Endothelial cell (in vitro differentiated cells): ENCODE data around the gene ADAMTS4. TPM values are rescaled to one million over a fixed set of nuclear protein-coding genes. Genes with fewer than 3 reads are reported as not detected.

Experiments used
- DNase-seq: peaks from one replicate; pipeline ENCODE4 v3.0.0; 2021; ENCODE audit warnings: low spot score
- H3K27ac Mint-ChIP-seq: one replicate; pipeline ENCODE4 v1.8.0; 2021; ENCODE audit warnings: mixed read lengths, inconsistent platforms; ENCODE audit not compliant: unreplicated experiment
- H3K27me3 Mint-ChIP-seq: one replicate; pipeline ENCODE4 v1.8.0; 2021; ENCODE audit warnings: mild to moderate bottlenecking, moderate library complexity, mixed read lengths, inconsistent platforms; ENCODE audit not compliant: unreplicated experiment
- H3K36me3 Mint-ChIP-seq: one replicate; pipeline ENCODE4 v1.8.0; 2021; ENCODE audit warnings: mild to moderate bottlenecking, low read depth, mixed read lengths, inconsistent platforms; ENCODE audit not compliant: unreplicated experiment
- H3K4me1 Mint-ChIP-seq: one replicate; pipeline ENCODE4 v1.8.0; 2021; ENCODE audit warnings: mild to moderate bottlenecking, mixed read lengths, inconsistent platforms; ENCODE audit not compliant: unreplicated experiment
- H3K4me3 Mint-ChIP-seq: one replicate; pipeline ENCODE4 v1.8.0; 2021; ENCODE audit warnings: mild to moderate bottlenecking, mixed read lengths, inconsistent platforms; ENCODE audit not compliant: unreplicated experiment
- H3K9me3 Mint-ChIP-seq: one replicate; pipeline ENCODE4 v1.8.0; 2021; ENCODE audit warnings: mixed read lengths, inconsistent platforms; ENCODE audit not compliant: unreplicated experiment
- total RNA-seq: library from RNA; stranded (reverse); fragmentation: NEBNext Ultra II Directional; extraction: Animal tissue kit (Norgen Biotek cat#: 25700); gene quantifications from one replicate; pipeline ENCODE4 v1.2.1, GENCODE V29; 2021; ENCODE audit not compliant: unreplicated experiment
- TF ChIP-seq, protein P1 (sequence below): fragments of 200-600 bp; sonication (generic); IDR thresholded peaks from one replicate; pipeline ENCODE4 v1.5.0; 2021; ENCODE audit warnings: antibody characterized with exemption; ENCODE audit not compliant: unreplicated experiment

The ADAMTS4 gene
- total RNA-seq, 1 donor from 2014 or later = 56.8 TPM

DNA sequence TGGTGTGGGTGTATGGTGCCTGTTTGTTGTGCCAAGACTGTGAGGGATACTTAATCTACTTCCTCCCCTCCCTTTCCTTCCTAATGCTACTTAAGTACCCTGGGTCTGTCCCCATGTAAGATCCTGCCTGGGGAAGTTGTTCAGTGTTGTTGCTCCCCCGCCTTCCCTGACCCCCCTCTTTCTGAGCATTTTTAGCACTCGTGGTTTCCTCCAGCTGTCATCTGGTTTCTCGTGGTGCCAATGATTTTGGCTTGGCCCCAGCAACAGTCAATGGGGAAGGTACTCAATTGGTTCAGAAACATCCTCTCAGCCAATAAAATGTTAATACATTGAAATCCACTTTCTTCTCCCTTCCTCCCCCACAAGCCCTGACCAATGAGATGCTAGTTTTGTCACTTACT is 13.6 kb downstream of the ADAMTS4 start:
- no peak for DNase-seq
- Mint-ChIP-seq H3K27me3 (peaks cover 2% of the 10 kb centered on the region), H3K36me3 (no peaks in the 10 kb centered on the region), H3K27ac (peak overlapping the region; percentile 12), H3K4me1 (peaks cover 45% of the 10 kb centered on the region), H3K9me3 (no peaks in the 10 kb centered on the region), H3K4me3 (peak overlapping the region; percentile 5)
- TF ChIP-seq, protein P1, sequence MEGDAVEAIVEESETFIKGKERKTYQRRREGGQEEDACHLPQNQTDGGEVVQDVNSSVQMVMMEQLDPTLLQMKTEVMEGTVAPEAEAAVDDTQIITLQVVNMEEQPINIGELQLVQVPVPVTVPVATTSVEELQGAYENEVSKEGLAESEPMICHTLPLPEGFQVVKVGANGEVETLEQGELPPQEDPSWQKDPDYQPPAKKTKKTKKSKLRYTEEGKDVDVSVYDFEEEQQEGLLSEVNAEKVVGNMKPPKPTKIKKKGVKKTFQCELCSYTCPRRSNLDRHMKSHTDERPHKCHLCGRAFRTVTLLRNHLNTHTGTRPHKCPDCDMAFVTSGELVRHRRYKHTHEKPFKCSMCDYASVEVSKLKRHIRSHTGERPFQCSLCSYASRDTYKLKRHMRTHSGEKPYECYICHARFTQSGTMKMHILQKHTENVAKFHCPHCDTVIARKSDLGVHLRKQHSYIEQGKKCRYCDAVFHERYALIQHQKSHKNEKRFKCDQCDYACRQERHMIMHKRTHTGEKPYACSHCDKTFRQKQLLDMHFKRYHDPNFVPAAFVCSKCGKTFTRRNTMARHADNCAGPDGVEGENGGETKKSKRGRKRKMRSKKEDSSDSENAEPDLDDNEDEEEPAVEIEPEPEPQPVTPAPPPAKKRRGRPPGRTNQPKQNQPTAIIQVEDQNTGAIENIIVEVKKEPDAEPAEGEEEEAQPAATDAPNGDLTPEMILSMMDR = no peak

DNA sequence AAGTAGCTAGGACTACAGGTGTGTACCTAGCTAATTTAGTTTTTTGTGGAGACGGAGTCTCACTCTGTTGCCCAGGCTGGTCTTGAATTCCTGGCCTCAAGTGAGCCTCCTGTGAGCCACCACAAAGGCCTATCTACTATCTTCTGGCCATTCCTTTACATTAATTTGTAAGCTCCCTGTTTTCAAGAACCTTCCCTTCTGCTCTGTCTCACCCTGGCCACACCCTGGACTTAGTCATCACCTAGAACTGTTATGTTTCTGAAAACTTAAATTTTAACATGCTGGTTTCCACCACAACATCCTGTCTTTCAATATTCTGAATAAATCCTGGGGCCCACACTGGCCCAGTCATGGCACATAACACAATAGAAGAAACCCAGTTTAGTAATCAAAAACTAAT is 16.6 kb downstream of the ADAMTS4 start:
- Mint-ChIP-seq H3K36me3 (no peaks in the 10 kb centered on the region), H3K27ac (no peak overlapping the region), H3K9me3 (no peaks in the 10 kb centered on the region), H3K4me3 (no peak overlapping the region), H3K4me1 (peaks cover 36% of the 10 kb centered on the region), H3K27me3 (peaks cover 2% of the 10 kb centered on the region)
- DNase-seq = no peak
- TF ChIP-seq, protein P1 = no peak

DNA sequence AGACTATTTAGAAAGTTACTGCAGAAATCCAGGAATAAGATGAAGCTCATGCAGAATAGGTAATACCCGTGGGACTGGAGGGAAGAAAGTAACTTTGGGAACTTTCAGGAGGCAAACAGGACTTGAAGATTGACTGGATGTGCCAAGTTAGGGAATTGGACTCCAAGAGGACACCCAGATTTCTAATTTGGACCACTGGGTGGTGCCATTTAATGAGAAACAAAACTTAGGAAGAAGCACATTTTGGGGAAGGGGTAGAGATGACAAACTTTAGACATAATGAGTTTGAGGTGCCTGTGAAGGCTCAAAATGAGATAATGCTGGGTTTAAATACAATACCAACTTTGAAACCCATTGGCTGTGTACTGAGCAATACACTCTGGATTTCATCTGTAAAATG is 18.2 kb downstream of the ADAMTS4 start:
- no peak for DNase-seq
- no peak overlapping the region for H3K27ac Mint-ChIP-seq
- TF ChIP-seq, protein P1 = no peak
- no peak overlapping the region for H3K4me3 Mint-ChIP-seq
- H3K9me3 Mint-ChIP-seq = no peaks in the 10 kb centered on the region
- peaks cover 35% of the 10 kb centered on the region for H3K4me1 Mint-ChIP-seq
- peaks cover 11% of the 10 kb centered on the region for H3K36me3 Mint-ChIP-seq
- peaks cover 12% of the 10 kb centered on the region for H3K27me3 Mint-ChIP-seq

DNA sequence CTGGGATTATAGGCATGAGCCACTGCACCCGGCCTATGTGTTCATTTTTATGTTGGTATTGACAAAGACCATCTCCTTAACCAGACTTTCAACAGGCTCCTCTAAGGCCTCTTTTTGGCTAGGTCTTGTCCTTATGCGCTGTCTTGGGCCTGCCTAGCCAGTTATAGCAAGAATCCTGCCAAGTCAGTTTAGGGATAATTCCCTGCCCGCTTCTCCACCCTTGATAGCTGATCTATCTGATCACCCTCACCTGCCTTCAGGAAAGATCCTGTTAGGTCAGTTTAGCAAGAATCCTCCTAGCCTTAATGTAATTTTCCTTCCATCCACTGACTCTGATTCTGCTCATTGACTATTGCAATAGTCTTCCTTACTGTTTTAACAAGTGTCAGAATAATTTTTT is 19.2 kb downstream of the ADAMTS4 start:
- Mint-ChIP-seq H3K4me1 (peaks cover 30% of the 10 kb centered on the region), H3K36me3 (peaks cover 18% of the 10 kb centered on the region), H3K4me3 (no peak overlapping the region), H3K27me3 (peaks cover 14% of the 10 kb centered on the region), H3K27ac (no peak overlapping the region), H3K9me3 (no peaks in the 10 kb centered on the region)
- TF ChIP-seq, protein P1 = no peak
- DNase-seq = no peak

DNA sequence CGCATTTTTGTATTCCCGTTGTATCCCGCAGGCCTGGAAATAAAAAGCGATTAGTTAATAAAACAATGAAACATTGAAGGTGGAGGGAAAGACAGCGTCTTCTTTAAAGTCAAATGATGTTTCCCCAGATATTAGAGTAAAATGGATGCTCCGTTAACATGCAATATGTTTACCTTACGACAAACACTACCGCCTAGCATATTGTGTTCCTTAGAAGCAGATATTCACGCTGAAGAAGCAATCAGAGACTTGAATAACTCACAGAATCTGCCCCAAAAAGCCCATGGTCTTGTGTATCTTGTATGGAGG is 21.0 kb downstream of the ADAMTS4 start:
- H3K4me3 Mint-ChIP-seq = peak overlapping the region; percentile 99
- no peak for DNase-seq
- TF ChIP-seq, protein P1 = no peak
- H3K27me3 Mint-ChIP-seq = peaks cover 14% of the 10 kb centered on the region
- peak overlapping the region; percentile 50 for H3K27ac Mint-ChIP-seq
- peaks cover 25% of the 10 kb centered on the region for H3K4me1 Mint-ChIP-seq
- peaks cover 31% of the 10 kb centered on the region for H3K36me3 Mint-ChIP-seq
- no peaks in the 10 kb centered on the region for H3K9me3 Mint-ChIP-seq
